HG03139 (cell line): ENCODE data around the gene UIMC1.
"Not testable (repeated sequence)": the region's sequence is repeated elsewhere in the genome, so short reads cannot be mapped to it uniquely, and the experiment has no call there.

ENCODE experiments used
- ATAC-seq: cut with Tn5 transposase; IDR thresholded peaks from one replicate; pipeline ENCODE4 v1.9.1; 2021; ENCODE audit not compliant: unreplicated experiment

UIMC1 gene

DNA sequence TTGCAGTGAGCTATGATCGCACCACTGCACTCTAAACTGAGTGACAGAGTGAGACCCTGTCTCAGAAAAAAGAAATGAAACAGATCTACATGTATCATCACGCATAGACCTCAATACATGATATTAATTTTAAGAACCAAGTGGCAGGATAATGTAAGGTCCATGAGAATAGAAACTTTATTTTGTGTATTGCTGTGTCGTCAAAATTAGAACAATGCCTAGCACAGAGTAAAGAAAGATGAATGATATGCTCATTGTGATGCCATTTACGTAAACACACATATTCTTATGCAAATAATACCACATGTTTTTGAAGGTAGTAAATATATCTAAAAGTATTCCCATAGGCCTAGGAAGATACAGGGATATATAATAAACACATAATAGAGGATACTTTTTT lies 3.6 kb upstream of the UIMC1 start:
- ATAC-seq = no peak

DNA sequence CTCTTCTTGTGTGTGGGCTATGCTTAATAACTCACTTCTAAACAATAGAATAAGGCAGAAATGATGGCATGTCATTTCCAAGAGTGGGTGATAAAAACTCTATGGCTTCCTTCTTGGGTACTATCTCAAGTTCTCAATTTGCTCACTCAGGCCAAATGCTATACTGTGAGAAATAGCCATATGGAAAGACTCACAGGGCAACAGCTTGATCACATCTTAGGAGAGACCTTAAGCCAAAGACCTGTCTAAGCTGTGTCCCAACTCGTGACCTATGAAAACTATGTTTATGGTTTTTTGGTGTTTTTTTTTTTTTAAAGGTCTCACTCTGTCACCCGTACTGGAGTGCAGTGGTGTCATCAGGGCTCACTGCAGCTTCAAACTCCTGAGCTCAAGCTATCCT lies 2.1 kb upstream of the UIMC1 start:
- no peak for ATAC-seq

DNA sequence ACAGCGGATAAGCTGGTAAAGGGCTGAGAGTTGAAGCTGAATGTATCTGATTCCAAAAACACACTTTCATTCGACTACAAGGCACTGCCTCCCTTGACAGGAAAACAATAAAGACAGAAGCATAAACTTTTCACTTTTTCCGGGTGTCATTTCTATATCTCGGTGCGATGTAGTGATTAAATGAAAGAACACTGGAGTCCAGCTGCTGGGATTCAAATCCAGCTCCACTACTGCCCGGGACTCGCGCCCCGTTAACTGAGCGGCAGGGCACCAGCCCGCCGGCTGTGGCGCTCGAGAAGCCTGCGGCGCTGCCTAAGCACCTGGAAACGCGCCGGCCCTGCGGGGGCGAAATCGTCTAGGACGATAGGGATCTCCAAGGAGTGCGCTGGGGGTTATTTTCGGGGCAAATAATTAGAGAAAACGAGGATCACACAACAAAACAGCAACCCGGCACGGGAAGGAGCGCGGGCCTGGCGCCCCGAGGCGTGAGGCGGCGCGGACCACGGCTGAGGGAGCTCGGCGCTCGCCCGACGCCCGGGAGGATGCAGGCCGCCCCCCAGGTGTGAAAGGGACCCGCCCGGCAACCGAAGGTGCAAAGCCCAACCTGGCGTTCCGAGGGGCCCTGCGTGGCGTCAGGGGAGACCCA lies 837 bp downstream of the UIMC1 start:
- peak; percentile 49 for ATAC-seq

DNA sequence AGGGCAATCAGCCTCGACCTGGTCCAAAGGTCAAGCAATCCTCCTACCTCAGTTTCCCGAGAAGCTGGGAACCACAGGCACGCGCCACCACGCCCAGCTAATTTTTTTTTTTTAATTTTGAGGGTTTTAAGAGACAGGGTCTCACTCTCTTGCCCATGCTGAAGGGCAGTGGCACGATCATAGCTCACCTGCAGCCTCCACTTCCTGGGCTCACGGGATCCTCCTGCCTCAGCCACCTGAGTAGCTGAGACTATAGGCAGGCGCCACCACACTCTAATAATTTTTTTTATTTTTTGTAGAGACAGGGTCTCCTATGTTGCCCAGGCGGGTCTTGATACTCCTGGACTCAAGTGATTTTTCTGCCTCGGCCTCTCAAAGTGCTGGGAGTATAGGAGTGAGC lies 1.6 kb downstream of the UIMC1 start:
- ATAC-seq = no peak

DNA sequence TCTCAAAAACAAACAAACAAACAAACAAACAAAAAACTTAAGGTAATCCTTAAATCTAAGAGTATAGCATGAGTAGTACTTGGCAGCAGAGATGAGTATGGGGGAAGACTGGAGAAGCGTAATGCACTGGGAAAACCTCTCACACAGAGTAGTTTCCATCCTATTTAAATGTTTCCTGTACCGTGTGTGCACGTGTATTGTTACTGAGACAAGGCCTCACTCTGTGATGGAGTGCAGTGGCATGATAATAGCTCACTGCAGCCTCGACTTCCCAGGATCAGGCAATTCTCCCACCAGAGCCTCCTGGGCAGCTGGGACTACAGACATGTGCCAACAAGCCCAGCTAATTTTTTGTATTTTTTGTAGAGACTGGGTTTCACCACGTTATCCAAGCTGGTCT lies 2.9 kb downstream of the UIMC1 start:
- no peak for ATAC-seq

DNA sequence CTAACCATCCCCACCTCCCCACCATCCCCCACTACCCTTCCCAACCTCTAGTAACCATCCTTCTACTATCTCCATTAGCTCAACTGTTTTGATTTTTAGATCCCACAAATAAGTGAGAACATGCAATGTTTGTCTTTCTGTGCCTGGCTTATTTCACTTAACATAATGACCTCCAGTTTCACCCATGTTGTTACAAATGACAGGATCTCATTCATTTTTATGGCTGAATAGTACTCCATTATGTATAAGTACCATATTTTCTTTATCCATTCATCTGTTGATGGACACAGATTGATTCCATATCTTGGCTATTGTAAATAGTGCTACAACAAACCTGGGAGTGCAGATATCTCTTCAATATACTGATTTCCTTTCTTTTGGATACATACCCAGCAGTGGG lies 7.1 kb downstream of the UIMC1 start:
- ATAC-seq = not testable (repeated sequence)

DNA sequence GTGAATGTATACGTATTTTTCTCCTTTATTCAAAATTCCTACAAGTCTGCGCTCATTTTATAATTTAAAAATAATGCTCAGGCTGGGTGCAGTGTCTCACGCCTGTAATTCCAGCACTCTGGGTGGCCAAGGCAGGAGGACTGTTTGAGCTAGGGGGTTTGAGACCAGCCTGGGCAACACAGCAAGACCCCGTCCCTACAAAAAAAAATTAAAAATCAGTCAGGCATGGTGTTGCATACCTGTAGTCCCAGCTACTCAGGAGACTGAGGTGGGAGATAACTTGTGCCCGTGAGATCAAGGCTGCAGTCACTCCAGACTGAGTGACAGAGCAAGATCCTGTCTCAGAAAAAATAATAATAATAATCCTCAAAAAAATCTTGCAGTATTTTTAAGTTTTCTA lies 7.8 kb downstream of the UIMC1 start:
- ATAC-seq = no peak

DNA sequence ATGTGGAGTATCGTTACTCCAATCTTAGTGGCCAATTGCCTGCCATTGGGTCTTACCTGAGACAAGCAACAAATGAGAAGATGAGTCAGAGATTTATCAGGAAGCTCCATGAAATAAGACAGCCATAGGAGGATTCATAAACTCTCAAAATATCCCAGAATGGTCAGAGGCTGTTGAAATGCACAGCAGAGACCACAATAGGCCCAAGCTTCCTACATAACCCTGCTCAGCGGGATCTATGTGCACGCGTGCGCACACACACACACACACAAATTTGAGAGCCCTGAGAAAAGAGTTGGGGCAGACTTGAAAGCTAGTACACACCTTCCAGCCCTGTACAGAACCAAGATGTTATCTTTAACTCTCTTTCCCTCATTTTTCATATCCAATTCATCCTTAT lies 9.8 kb downstream of the UIMC1 start:
- no peak for ATAC-seq

DNA sequence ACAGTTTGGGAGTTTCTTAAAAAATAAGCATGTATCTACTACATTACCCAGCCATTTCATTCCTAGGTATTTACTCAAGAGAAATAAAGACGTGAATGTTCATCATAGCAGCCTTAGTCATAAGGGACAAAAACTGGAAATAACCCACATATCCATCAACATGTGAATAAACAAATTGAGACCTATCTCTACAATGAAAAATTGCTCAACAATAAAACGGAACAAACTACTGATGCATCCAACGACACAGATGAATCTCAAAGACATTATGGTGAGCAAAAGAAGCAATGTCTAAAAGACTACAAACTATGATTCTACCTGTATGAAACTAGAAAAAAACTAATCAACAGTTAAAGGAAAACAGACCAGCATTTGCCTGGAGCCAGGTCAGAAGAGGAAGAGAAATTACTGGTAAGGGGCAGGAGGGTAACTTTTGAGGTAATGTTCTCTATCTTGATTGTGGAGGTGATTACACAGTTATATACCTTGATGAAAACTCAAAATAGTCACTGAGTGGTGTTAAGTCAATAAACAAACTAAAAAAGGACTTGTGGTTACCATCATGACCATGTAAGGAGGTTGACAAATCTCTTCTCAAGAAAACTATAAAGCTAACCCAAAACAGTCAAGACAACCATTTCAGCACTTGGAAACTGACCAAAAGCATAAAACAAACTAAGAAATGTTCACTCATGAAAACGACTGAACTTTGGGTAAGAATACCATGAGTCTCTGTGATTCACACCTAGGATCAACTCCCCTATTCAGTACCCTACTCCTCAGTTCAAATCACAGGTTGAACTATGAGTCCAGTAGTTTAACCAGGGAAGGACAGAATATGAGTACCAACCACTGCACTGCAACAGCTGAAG lies 10.4 kb downstream of the UIMC1 start:
- ATAC-seq = no peak

DNA sequence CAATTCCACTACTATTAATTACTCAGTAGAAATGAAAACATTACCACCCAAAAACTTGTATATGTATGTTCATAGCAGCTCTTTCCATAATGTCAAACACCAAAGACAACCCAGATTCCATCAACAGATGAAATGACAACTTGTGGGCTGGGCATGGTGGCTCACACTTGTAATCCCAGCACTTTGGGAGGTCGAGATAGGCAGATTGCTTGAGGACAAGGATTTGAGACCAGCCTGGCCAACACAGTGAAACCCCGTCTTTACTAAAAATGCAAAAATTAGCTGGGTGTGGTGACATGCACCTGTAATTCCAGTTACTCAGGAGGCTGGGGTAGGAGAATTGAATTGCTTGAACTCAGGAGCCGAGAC lies 11.5 kb downstream of the UIMC1 start:
- ATAC-seq = no peak

DNA sequence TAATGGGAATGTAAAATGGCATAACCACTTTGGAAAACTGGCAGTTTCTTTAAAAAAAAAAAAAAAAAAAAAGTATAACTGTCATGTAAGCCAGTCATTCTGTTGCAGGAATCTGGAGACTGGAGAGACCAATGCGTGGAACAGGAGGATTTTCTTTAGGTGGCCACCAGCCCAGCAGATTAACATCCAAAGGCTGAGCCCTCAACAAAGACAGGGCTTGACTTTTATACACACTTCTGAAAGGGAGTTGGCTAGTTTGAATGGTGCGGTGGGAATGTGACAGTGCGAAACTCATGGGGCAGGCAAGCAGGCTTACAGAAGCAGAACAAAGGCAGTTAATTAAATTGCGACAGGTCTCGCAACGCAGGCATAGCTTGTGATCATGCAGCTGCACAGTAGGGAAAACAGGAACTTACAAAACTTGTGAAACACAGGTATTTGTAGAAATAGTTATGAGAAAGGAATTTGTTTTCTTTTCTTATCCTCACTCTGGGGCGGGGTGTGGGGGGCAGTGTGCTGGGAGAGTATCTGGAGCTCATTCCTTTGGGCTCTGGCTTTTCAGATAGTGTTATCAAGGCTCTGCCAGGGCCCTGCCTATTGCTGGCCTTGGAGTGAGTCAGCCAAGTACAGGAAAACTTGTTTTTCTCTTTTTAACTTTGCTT lies 12.0 kb downstream of the UIMC1 start:
- ATAC-seq = no peak

DNA sequence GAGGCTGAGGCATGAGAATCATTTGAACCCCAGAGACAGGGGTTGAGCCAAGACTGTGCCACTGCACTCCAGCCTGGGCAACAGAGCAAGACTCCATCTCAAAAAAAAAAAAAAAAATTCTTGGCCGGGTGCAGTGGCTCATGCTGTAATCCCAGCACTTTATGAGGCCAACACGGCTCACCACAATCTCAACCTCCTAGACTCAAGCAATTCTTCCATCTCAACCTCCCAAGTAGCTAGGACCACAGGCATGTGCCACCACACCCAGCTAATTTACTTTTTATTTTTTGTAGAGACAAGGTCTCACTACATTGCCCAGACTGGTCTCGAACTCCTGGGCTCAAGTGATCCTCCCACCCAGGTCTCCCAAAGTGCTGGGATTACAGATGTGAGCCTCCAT lies 13.5 kb downstream of the UIMC1 start:
- not testable (repeated sequence) for ATAC-seq

DNA sequence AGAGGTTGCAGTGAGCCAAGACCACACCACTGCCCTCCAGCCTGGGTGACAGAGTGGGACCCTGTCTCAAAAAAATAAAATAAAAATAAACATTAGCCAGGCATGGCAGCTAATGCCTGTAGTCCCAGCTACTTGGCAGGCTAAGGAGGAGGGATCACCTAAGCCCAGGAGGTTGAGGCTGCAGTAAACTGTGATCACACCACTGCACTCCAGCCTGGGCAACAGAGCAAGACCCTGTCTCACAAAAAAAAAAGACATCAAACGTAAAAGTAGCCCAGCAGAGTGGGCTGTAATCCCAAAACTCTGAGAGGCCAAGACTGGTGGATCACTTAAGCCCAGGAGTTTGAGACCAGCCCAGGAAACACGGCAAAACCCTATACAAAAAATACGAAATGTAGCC lies 19.0 kb downstream of the UIMC1 start:
- no peak for ATAC-seq

DNA sequence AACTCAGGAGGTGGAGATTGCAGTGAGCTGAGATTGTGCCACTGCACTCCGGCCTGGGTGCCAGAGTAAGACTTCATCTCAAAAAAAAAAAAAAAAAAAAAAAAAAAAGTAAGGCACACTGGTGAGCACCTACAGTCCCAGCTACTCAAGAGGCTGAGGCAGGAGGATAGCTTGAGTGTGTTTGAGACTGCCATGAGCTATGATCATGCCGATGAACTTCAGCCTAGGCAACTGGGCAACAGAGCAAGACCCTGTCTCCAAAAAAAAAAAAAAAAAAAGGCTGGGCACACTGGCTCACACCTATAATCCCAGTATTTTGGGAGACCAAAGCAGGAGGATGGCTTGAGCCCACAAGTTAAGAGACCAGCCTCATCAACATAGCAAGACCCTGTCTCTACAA lies 20.3 kb downstream of the UIMC1 start:
- ATAC-seq = no peak

DNA sequence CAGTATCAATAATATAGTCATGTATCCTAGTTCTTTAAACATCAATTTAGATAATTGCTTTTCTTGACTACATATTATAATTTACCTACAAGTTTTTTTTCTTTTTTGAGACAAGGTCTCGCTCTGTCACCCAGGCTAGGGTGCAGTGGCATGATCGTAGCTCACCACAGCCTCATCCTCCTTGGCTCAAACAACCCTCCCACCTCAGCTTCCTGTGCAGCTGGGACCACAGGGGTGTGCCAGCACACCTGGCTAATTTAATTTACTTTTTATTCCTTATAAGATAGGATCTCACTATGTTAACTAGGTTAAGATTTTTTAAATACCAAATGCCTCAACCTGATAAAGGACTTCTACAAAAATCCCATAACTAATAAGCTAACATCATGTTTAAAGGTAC lies 21.1 kb downstream of the UIMC1 start:
- ATAC-seq = no peak

DNA sequence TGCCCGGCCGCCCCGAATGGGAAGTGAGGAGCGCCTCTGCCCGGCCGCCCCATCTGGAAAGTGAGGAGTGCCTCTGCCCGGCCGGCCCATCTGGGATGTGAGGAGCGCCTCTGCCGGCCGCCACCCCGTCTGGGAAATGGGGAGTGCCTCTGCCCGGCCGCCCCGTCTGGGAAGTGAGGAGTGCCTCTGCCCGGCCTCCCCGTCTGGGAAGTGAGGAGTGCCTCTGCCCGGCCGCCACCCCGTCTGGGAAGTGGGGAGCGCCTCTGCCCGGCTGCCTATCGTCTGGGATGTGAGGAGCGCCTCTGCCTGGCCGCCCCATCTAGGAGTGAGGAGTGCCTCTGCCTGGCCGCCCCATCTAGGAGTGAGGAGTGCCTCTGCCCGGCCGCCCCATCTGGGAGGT lies 22.4 kb downstream of the UIMC1 start:
- ATAC-seq = not testable (repeated sequence)

DNA sequence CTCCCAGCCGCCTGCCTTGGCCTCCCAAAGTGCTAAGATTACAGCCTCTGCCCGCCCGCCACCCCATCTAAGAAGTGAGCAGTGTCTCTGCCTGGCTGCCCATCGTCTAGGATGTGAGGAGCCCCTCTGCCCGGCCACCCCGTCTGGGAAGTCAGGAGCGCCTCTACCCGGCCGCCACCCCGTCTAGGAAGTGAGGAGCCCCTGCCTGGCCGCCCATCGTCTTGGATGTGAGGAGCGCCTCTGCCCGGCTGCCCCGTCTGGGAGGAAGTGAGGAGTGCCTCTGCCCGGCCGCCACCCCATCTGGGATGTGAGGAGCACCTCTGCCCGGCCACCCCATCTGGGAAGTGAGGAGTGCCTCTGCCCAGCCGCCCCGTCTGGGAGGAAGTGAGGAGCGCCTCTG lies 23.0 kb downstream of the UIMC1 start:
- not testable (repeated sequence) for ATAC-seq

DNA sequence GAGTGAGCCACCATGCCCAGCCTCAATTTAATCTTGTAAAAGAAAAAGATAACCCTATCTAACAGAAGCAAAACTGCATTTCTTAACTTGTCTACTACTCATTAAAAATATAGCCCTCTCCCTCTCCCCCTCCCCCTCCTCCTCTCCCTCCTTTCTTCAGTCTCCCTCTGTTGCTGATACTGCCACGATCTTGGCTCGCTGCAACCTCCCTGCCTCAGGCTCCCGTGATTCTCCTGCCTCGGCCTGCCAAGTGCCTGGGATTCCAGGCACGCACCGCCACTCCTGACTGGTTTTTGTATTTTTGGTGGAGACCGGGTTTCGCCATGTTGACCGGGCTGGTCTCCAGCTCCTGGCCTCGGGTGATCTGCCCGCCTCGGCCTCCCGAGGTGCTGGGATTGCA lies 23.5 kb downstream of the UIMC1 start:
- ATAC-seq = not testable (repeated sequence)

DNA sequence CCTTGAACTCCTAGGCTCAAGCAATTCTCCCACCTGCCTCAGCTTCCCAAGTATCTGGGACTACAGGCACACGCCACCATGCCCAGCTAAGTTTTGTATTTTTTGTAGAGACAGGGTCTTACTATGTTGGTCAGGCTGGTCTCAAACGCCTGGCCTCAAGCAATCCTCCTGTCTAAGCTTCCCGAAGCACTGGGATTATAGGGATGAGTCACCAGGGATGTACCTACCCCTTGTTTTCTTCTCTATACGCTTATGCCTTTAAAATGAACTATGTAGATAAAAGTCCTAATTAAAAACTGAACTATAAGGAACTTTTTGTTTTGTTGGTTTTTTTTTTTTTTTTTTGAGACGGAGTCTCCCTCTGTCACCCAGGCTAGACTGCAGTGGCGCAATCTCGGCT lies 25.8 kb downstream of the UIMC1 start:
- ATAC-seq = no peak

DNA sequence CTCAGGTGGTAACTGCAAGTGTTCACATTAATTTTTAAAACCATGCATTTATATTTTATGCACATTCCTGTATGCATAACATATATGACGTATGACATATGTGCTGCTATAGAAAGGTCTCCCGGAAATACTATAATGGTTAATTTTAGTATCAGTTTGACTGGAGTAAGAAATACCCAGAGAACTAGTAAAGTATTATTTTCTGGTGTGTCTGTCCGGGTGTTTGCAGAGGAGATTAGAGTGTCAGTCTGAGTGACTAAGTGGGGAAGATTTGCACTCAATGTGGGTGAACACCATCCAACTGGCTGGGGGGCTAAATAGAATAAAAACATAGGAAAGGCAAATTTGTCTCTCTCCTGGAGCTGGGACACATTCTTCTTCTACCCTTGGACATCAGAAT lies 26.9 kb downstream of the UIMC1 start:
- no peak for ATAC-seq

DNA sequence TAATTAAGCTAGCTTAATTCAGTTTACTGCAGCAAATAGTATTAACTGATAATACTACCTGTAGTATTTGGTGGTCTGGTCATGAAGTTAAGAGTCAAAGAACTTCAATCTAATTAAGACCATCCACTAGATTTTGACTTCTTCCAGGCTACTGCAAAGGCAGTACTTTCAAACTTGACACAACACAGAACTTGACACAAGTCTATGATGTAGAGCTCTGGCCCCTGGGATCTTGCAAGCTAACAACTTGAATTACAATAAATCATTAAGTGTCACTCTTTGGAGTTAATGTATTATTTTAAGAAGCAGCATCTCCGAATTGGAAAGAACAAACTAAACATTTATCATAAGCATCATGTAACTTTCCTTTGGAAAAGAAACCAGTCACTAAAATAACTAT lies 40.9 kb downstream of the UIMC1 start:
- no peak for ATAC-seq

DNA sequence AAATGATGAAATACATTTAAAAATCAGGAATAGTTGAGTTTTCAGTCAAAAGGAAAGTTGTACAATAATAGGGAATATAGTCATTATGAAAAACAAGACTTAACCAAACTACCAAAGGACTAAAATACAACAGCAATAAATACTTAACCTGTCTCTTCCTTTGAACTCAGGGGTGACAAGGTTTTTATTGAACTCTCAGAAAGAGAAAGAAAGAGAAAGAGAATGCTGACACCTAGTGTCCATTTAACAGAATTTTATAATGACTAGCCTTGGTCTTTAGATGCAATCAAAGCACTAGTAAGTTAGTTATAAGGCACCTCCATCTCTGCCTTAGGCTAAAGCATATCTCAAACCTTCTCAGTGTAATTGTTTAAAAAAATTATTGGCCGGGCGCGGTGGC lies 47.5 kb downstream of the UIMC1 start:
- ATAC-seq = no peak
